ENCODE data around the gene NHSL2.

GRCh38 chrX:72051589-72051988, 140.9 kb downstream of the NHSL2 start:
- no peak for TF ChIP-seq CTCF (conservative IDR thresholded peaks at IDR 0.05 in 1 of 2, IDR thresholded peaks at IDR 0.05 in 1 of 2; ENCODE audit: extremely low read depth in 1 of 2, insufficient read depth in 1 of 2, low read depth in 1 of 2, low read length in 2 of 2)
- no peak for TF ChIP-seq EZH2 (IDR thresholded peaks at IDR 0.05; ENCODE audit: borderline replicate concordance, low read length)
